Kidney tubule cell (primary cell): ENCODE results near the gene HOMER1.
"Not testable (repeated sequence)": the region's sequence is repeated elsewhere in the genome, so short reads cannot be mapped to it uniquely, and the experiment has no call there.

Source experiments
- DNase-seq: peaks from one replicate; pipeline ENCODE4 v3.0.0-alpha.2; 2018; ENCODE audit warnings: low spot score

The HOMER1 gene

GRCh38 chr5:79416499-79416898 is 97.4 kb downstream of the HOMER1 start:
- DNase-seq, result no peak

- no peak for DNase-seq
These were observed 100.8 kb downstream of the HOMER1 start for GRCh38 chr5:79413112-79413511.

DNA sequence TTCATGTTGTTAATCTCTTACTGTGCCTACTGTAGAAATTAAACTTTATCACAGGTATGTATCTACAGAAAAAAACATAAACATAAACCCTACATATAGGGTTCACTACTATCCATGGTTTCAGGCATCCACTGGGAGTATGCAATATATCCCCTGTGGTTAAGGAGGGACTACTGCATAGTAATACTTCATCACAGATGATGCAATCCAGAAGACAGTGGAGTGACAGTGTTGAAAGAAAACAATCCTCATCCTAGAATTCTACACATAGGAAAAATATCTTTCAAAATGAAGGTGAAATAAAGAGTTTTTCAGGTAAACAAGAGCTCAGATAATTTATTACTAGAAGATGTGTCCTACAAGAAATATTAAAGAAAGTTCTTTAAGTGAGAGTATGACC is 105.9 kb downstream of the HOMER1 start:
- DNase-seq, result no peak

- no peak for DNase-seq
These were observed 106.3 kb downstream of the HOMER1 start for GRCh38 chr5:79407591-79407990.

DNA sequence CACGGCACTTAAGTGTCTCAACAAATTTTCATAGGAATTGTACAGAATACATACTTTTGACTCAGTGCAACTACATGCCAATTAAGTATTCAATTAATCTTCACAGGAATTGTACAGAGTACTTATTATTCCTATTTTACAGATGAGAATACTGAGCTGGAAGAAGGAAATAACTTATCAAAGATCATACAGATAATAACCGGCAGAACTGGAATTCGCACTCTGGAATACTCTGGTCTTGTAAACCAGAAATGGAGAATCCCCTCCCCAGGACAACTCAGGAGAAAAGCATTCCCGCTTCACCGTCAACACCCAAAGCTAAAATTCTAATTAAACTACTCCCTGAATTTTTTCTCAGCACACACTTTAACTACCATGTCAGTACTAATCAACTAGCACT is 112.7 kb downstream of the HOMER1 start:
- DNase-seq, result no peak

DNA sequence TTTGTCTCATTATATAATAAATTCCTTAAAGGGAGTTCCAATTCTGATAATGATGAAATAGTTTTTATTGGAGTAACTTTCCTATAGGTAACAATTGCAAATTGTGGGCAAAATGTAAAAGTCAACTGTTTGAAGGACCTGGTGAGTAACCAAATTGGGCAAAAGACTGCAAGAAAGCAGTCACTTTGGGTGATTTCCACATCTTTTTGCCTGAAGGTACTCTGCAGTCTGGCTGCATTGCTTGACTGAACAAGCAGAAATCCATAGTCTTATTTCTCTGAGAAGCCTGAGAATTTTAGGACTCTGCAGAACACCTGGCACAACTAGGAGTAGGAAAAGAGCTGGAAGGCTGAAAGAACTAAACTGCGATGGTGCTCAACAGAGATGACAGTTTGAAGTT is 114.9 kb downstream of the HOMER1 start:
- no peak for DNase-seq

GRCh38 chr5:79397080-79397479 is 116.9 kb downstream of the HOMER1 start:
- DNase-seq, result no peak

GRCh38 chr5:79396265-79396664 is 117.7 kb downstream of the HOMER1 start:
- DNase-seq, result peak; percentile 19

DNA sequence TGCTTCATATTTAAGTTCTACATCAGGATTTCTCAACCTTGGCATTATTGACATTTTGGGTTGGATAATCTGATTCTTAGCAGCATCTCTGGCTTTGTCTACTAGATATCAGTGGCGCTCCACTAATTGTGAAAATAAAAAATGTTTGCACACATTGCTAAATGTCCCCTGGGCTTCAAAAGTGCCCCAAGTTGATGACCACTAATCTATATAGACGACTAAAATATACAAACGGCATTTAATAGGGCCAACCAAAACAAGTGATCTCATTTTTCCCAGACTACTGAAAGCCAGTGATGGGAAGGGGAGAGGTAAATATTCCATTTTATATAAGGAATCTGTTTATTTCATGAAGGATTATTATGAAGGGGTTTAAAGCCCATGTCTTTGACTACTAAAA is 118.6 kb downstream of the HOMER1 start:
- DNase-seq, result no peak

GRCh38 chr5:79392776-79393175 is 121.2 kb downstream of the HOMER1 start:
- DNase-seq, result no peak

- DNase-seq, result no peak
These were observed 127.3 kb downstream of the HOMER1 start for GRCh38 chr5:79386679-79387078.

DNA sequence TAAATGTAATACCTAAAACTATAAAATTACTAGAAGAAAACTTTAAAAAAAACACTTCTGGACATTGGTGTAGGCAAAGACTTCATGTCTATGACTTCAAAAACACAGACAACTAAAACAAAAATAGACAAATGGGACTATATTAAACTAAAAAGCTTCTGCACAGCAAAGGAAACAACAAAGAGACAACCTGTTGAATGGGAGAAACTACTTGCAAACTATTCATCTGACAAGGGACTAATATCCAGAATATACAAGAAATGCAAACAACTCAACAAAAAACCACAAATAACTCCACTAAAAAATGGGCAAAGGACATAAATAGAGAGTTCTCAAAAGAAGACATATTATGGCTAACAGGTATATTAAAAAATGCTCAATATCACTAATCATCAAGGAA is 128.8 kb downstream of the HOMER1 start:
- DNase-seq, result not testable (repeated sequence)

DNA sequence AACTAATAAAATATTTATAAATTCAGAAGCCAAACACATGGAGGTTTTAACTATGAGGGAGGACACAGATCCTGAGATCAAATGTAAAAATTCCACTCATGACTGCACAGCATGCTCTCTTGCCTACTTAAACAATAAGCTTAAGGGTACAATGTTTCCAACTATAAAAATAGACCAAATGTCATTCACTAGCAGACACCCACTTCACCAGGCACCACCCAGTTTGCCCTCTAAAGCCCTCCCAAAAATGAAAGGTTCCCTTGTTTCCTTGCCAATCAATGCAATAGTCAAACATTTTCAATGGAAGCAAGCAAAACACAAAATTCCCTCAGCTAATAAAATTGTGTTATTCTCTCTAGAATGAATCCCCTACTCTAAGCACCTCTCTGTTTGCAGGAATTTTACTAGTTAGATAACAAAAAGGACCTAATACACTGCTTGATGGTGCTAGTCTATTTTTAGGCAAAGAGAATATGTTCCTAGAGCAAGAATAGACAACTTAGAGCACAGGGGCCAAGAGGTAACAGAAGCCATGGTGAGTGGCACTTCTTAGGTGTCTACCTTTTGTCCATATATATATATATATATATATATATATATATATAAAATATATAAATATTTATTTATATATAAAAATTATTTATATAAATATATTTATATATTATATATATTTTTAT is 135.3 kb downstream of the HOMER1 start:
- no peak for DNase-seq

- no peak for DNase-seq
These were observed 156.5 kb downstream of the HOMER1 start for GRCh38 chr5:79357398-79357797.

GRCh38 chr5:79349881-79350280 is 164.1 kb downstream of the HOMER1 start:
- DNase-seq, result no peak

DNA sequence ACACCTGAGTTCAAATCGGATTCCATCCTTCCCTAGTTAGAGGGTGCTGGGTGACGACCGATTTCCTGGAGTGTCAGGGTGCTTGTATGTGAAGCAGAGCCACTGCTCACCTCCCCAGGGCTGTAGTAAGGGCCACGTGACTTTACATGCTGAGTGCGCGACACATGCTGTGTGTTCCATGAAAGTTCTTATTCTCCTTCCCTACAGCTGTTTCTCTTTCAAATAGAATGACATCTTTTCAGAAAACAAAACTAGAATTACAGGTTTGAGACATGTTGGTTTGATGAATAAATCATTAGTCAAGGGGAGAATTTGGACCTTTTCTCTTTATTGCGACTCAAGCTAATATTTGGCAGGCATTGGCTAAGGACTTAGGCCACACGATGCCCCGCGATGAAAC is 164.9 kb downstream of the HOMER1 start:
- no peak for DNase-seq

GRCh38 chr5:79346420-79346824 is 167.5 kb downstream of the HOMER1 start:
- peak; percentile 56 for DNase-seq

GRCh38 chr5:79333852-79334557 is 179.9 kb downstream of the HOMER1 start:
- no peak for DNase-seq

- no peak for DNase-seq
These were observed 183.9 kb downstream of the HOMER1 start for GRCh38 chr5:79330071-79330470.

DNA sequence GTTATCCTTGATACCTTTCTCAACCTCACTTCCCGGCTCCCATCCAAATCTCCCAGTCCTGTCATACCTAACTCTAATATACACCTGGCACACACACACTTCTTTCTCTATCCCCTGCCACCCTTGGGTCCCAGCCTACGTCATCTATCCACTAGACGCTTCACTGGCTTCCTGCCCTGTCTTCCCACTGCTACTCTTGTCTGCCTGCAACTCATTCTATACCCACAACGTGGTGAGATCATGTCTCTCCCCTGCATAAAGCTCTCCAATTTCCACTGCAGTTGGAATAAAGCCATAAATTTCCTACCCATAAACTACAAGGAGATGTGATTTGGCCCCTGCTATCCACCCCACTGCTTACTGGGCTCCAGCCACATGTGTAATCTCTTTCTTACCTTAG is 184.5 kb downstream of the HOMER1 start:
- no peak for DNase-seq
